WTC11 (cell line): ENCODE measurements around the gene SGCD.

ENCODE experiments used
- CREB1 ChIP-seq: sonication (generic); formaldehyde crosslinking; IDR thresholded peaks from 2 replicates; pipeline ENCODE4 v1.8.0; 2023; ENCODE audit warnings: mild to moderate bottlenecking, missing genetic modification reagents
- CREM ChIP-seq: sonication (generic); formaldehyde crosslinking; IDR thresholded peaks from 2 replicates; pipeline ENCODE4 v1.8.1; 2022; ENCODE audit warnings: mild to moderate bottlenecking, missing genetic modification reagents, moderate library complexity
- ETV6 ChIP-seq: sonication (generic); formaldehyde crosslinking; IDR thresholded peaks from 2 replicates; pipeline ENCODE4 v1.8.1; 2022; ENCODE audit warnings: mild to moderate bottlenecking, missing genetic modification reagents
- KAT7 ChIP-seq: sonication (generic); formaldehyde crosslinking; IDR thresholded peaks from 2 replicates; pipeline ENCODE4 v1.8.1; 2023; ENCODE audit warnings: missing genetic modification reagents, mild to moderate bottlenecking, borderline replicate concordance
- NFE2L1 ChIP-seq: sonication (generic); formaldehyde crosslinking; IDR thresholded peaks from 2 replicates; pipeline ENCODE4 v1.8.1; 2023; ENCODE audit warnings: missing genetic modification reagents
- NR1H2 ChIP-seq: sonication (generic); formaldehyde crosslinking; IDR thresholded peaks from 2 replicates; pipeline ENCODE4 v1.9.0; 2021; ENCODE audit warnings: mild to moderate bottlenecking, moderate library complexity, missing genetic modification reagents
- NR3C1 ChIP-seq: sonication (generic); formaldehyde crosslinking; conservative IDR thresholded peaks from 2 replicates; pipeline ENCODE4 v1.8.1; 2023; ENCODE audit warnings: low read depth, mild to moderate bottlenecking, missing genetic modification reagents
- ZNF263 ChIP-seq: sonication (generic); formaldehyde crosslinking; IDR thresholded peaks from 2 replicates; pipeline ENCODE4 v1.8.1; 2022; ENCODE audit warnings: low read depth, mild to moderate bottlenecking, moderate library complexity, missing genetic modification reagents
- ZNF317 ChIP-seq: sonication (generic); formaldehyde crosslinking; IDR thresholded peaks from 2 replicates; pipeline ENCODE4 v1.8.1; 2023; ENCODE audit warnings: low read depth, mild to moderate bottlenecking, moderate library complexity, missing genetic modification reagents, borderline replicate concordance
- TF ChIP-seq, protein P1 (sequence below): fragments of 200-600 bp; IDR thresholded peaks from 2 replicates; pipeline ENCODE4 v1.8.0; 2022; ENCODE audit warnings: antibody characterized with exemption
- TF ChIP-seq, protein P2 (sequence below): sonication (generic); formaldehyde crosslinking; conservative IDR thresholded peaks from 2 replicates; pipeline ENCODE4 v1.8.1; 2022; ENCODE audit warnings: mild to moderate bottlenecking, missing genetic modification reagents
- TF ChIP-seq, protein P3 (sequence below): sonication (generic); formaldehyde crosslinking; IDR thresholded peaks from 2 replicates; pipeline ENCODE4 v1.8.0; 2022; ENCODE audit warnings: mild to moderate bottlenecking, missing genetic modification reagents

DNA sequence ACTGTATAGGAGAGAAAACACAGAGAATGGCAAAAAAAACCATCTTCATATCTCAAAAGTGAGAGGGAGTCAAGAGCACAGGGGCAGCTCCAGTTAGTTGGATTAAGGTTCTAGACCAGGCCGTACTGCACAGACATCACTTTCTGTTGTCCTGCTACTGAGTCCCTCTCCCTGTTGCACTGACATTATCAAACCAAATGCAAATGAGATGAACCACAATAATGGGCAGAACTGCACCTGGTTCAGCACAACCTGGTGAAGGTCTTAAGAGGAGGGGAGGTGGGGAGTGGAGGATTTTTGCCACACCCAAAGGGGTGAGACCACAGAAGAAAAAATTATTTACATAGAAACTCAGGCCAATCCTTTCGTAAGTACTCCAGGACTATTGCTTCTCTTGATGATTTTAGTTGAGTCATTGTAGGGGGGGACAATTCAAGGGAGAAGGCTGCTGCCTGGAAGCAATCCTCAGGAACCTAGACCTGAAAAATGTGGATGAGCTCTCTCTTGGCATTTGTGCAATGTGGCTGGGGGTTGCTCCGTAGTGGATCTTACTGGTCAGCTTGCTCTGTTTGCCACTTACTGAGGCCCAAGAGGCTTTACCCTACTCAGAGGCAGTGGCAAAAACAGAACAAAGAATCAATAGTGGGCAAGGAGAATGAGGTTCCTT lies 428.6 kb downstream of the SGCD start:
- no peak for TF ChIP-seq ZNF263 (CRISPR knock-in tag)
- no peak for TF ChIP-seq ZNF317 (CRISPR knock-in tag)
- no peak for TF ChIP-seq NR1H2 (CRISPR knock-in tag)
- TF ChIP-seq, protein P1, sequence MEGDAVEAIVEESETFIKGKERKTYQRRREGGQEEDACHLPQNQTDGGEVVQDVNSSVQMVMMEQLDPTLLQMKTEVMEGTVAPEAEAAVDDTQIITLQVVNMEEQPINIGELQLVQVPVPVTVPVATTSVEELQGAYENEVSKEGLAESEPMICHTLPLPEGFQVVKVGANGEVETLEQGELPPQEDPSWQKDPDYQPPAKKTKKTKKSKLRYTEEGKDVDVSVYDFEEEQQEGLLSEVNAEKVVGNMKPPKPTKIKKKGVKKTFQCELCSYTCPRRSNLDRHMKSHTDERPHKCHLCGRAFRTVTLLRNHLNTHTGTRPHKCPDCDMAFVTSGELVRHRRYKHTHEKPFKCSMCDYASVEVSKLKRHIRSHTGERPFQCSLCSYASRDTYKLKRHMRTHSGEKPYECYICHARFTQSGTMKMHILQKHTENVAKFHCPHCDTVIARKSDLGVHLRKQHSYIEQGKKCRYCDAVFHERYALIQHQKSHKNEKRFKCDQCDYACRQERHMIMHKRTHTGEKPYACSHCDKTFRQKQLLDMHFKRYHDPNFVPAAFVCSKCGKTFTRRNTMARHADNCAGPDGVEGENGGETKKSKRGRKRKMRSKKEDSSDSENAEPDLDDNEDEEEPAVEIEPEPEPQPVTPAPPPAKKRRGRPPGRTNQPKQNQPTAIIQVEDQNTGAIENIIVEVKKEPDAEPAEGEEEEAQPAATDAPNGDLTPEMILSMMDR, result no peak
- TF ChIP-seq, protein P2, sequence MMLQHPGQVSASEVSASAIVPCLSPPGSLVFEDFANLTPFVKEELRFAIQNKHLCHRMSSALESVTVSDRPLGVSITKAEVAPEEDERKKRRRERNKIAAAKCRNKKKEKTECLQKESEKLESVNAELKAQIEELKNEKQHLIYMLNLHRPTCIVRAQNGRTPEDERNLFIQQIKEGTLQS (CRISPR knock-in tag), result no peak
- TF ChIP-seq CREM (CRISPR knock-in tag), result no peak
- TF ChIP-seq NFE2L1, result no peak
- TF ChIP-seq, protein P3, sequence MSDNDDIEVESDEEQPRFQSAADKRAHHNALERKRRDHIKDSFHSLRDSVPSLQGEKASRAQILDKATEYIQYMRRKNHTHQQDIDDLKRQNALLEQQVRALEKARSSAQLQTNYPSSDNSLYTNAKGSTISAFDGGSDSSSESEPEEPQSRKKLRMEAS (CRISPR knock-in tag), result no peak
- TF ChIP-seq KAT7 (CRISPR knock-in tag), result no peak
- no peak for TF ChIP-seq ETV6 (CRISPR knock-in tag)
- TF ChIP-seq NR3C1 (CRISPR knock-in tag), result no peak
- TF ChIP-seq CREB1 (CRISPR knock-in tag), result no peak
